Measurements from ENCODE around the gene ATP2C2.

ATP2C2 gene

GRCh38 chr16:84479716-84480450 lies 111.5 kb downstream of the ATP2C2 start:
- no peak for DNase-seq

- no peak for DNase-seq
Measured at GRCh38 chr16:84481051-84481735, 112.9 kb downstream of the ATP2C2 start.

DNA sequence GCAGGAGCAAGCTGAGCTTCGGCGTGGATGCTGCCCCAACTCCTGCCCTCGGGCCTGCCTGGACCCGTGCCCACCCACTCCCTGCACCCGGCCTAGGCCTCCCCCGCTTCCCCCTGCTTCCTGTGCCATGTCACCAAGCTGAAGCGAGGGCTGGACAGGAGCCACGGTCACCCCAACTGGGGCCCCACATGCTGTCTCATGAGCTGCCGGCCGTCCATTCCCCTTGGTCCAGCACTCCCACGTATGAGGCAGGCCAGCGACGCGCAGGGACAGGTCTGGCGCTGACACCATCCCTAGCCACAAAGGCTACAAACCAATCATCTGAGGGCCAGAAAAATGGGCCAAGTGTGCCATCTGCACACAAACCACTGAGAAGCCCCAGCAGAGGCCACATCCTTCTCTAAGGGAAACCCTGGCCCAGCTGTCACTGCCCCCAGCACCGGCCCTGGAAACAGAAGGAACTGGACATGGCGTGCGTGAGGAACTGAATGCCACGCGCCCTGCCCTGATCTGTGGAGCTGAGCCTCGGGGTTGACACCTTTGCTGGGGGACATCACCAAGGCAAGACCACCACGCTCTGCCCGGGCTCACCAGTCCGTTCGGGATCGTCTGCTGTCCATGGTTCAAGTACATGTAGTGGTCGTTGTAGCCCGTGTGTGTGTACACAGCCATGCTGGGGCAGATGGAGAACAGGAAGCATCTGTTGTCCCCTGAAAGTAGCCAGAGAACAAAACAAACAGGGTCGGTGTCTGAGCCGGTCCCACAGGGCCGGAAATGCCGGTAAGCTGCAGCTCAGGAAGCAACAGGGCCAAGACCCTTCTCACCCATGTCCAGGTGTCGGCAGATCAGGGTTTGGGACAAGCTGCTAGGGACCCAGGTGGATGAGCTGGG lies 113.9 kb downstream of the ATP2C2 start:
- no peak for DNase-seq

- DNase-seq: no peak
Measured at GRCh38 chr16:84482951-84483881, 114.9 kb downstream of the ATP2C2 start.

DNA sequence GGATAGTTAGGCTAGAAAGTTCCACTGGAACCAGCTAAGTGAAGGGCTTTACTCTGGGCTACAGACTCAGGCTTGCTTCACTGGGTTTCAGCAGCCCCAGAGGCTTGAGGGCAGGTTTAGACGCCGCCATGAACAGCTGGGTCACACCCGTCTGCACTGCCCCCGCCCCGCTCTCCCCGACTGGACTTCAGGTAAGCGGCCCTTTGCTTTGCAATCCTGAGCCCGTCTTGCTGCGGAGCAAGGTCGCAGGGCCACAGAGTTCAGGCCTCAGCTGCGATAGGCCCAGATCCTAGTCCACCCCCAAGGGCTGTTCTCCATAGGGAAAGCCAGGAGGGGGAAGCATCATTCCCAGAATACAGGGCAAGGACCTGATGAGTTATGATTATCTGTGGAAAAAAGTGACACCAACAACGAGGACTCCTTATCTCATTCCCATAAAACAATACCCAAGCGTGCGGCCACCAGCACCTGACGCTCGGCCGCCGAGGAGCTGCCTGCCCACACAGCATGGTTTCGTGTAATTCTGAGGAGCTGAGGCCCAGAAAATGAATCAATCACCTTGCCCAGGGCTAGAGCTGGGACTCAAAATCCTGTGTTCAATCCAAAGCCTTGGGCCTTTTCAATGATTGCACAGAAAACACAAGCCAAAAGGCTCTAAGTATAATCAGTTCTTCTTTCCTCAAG lies 115.7 kb downstream of the ATP2C2 start:
- no peak for DNase-seq

DNA sequence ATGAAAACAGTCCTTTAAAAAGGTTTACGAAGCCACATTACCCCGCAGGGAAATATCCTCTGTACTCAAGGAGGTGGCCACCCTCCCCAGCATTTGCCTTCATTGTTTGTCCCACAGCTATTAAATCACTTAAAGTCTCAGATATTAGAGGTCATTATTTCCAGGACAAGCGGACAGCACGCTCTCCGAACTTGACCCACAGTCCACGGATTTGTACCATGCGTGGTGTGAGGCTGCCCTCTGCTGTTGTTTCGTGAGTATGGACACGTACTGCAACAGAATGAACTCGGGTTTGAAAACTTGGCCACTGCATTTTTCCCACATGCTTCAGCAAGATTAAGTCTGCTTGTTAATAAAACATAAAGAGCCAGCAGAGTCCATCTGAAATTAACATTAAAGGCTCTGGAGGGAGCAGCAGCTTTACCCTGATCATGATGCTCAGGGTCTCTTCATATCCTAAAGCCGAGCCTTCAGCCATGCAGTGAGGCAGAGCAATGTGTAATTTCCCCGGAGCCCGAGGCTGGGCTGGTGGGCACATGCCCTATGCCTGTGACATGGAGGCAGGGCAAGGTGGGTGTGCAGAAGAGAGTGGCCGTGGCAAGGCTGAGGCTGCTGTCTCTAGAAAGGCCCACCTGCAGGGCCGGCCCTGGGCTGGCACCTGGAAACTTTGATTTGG lies 116.4 kb downstream of the ATP2C2 start:
- no peak for DNase-seq

GRCh38 chr16:84485255-84486010 lies 117.1 kb downstream of the ATP2C2 start:
- no peak for DNase-seq

GRCh38 chr16:84486126-84486525 lies 117.8 kb downstream of the ATP2C2 start:
- no peak for DNase-seq

- no peak for DNase-seq
Measured at GRCh38 chr16:84486551-84487235, 118.4 kb downstream of the ATP2C2 start.

- no peak for DNase-seq
Measured at GRCh38 chr16:84487358-84487757, 119.0 kb downstream of the ATP2C2 start.

DNA sequence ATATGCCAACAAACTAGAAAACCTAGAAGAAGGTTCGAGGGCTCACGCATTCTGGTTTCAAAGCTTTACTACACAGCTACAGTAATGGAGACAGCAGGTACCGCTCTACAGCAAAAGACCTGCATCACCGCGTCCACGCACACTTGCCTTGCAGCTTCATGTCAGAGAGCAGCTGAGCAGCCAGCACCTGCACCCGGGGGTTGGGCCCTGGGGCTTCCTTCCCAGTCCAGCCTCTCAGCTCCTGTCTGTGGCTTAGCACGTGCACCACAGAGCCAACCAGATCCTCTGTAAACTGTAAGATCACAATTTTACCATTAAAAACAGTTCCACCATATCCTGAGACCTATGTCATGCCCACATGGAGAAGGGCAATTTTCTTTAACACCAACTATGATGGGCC lies 120.8 kb downstream of the ATP2C2 start:
- DNase-seq: no peak

GRCh38 chr16:84495506-84495905 lies 127.2 kb downstream of the ATP2C2 start:
- DNase-seq: no peak

DNA sequence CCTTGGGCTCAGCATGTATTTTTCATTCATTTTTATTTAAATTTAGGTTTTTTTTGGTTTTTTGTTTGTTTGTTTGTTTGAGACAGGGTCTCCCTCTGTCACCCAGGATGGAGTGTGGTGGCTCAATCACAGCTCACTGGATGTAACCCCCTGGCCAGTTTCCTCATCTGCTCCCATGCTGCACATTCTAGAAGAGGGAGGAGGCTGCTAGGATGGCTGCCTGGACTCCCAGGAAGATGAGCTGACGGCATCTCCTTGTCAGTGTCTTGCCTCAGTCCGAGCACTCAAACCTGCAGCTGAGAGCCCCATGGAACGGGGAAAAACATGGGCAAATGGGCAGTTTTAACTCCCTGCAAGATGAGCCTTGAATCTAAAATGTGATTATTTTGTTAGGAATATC lies 128.7 kb downstream of the ATP2C2 start:
- DNase-seq: no peak

DNA sequence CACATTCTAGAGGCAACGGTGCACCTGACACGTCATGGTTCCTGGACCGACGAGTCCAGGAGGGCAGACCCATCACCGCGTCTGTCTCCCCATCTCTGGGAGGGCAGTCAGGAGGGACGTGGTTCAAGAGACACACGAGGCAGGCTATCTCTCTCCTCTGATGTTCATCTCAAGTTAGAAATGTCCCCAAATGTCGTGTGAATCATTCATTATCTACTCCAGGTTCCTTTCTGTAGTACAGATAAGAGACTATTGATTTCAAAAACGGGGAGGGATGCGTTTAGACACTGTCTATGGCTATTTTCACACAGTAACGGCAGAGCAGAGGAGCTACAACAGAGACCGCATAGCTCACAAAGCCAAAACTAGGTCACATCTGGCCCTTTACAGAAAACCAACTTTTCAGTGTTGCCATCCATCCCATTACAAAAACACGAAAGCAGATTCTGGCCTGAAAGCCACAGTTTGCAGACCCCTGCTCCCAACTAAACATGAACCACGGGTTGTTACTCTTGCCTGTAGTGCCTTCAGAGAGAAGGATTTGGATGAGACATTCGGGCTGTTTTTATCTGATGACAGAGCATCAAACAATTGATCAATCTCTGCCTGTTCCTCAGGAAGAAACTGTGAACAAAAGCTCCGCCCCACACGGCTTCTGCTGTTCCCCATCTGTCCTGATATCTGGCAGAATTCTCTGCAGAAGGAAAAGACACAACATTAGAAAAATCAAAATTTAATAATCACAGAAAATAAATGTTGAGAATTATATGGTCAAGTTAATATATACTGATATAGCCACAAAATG lies 129.3 kb downstream of the ATP2C2 start:
- no peak for DNase-seq

GRCh38 chr16:84498223-84498610 lies 129.9 kb downstream of the ATP2C2 start:
- DNase-seq: no peak

GRCh38 chr16:84498859-84499620 lies 130.7 kb downstream of the ATP2C2 start:
- DNase-seq: no peak

DNA sequence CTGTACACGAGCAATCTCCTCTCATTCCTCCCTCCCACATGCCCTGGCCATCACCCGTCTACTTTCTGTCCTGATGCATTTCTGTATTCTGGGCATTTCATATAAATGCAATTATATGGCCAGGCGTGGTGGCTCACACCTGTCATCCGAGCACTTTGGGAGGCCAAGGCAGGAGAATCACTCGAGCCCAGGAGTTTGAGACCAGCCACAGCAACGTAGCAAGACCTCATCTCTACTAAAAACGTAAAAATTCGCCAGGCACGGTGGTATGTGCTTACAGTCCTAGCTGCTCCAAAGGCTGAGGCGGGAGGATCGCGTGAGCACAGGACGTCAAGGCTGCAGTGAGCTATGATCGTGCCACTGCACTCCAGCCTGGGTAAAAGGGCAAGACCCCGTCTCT lies 131.3 kb downstream of the ATP2C2 start:
- DNase-seq: no peak

GRCh38 chr16:84500531-84500930 lies 132.2 kb downstream of the ATP2C2 start:
- DNase-seq: no peak
